C4-2B (cell line): Measurements from ENCODE around the gene TPCN2.
"Not testable (repeated sequence)": the region's sequence is repeated elsewhere in the genome, so short reads cannot be mapped to it uniquely, and the experiment has no call there.

Experiments
- H3K27ac ChIP-seq: fragments of 450-650 bp; 2 replicates; pipeline ENCODE4 v1.5.1; 2017
- ZFX ChIP-seq: fragments of 450-650 bp; IDR thresholded peaks from 2 replicates; pipeline ENCODE4 v1.6.1; 2017
- TF ChIP-seq, protein P1 (sequence below): fragments of 450-650 bp; conservative IDR thresholded peaks from 2 replicates; pipeline ENCODE4 v1.5.1; 2017; ENCODE audit warnings: mild to moderate bottlenecking

Gene TPCN2

DNA sequence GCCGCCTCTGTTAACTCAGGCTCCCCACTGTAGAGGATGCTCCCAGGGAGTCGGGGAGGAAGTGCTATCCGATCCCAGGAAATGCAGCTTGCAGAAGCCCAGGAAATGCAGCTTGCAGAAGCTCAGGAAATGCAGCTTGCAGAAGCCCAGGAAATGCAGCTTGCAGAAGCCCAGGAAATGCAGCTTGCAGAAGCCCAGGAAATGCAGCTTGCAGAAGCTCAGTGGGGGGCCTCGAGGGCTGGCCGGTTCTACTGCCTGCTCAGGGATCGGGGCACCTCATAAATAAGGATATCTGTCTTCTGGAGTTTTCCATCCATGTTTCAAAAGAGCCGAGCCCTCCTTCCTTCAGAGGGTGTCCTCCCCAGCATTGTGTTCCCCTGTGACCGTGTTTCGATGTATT lies 81.9 kb downstream of the TPCN2 start:
- TF ChIP-seq ZFX, result no peak
- TF ChIP-seq, protein P1, sequence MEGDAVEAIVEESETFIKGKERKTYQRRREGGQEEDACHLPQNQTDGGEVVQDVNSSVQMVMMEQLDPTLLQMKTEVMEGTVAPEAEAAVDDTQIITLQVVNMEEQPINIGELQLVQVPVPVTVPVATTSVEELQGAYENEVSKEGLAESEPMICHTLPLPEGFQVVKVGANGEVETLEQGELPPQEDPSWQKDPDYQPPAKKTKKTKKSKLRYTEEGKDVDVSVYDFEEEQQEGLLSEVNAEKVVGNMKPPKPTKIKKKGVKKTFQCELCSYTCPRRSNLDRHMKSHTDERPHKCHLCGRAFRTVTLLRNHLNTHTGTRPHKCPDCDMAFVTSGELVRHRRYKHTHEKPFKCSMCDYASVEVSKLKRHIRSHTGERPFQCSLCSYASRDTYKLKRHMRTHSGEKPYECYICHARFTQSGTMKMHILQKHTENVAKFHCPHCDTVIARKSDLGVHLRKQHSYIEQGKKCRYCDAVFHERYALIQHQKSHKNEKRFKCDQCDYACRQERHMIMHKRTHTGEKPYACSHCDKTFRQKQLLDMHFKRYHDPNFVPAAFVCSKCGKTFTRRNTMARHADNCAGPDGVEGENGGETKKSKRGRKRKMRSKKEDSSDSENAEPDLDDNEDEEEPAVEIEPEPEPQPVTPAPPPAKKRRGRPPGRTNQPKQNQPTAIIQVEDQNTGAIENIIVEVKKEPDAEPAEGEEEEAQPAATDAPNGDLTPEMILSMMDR, result no peak
- H3K27ac ChIP-seq, result no peak overlapping the region

DNA sequence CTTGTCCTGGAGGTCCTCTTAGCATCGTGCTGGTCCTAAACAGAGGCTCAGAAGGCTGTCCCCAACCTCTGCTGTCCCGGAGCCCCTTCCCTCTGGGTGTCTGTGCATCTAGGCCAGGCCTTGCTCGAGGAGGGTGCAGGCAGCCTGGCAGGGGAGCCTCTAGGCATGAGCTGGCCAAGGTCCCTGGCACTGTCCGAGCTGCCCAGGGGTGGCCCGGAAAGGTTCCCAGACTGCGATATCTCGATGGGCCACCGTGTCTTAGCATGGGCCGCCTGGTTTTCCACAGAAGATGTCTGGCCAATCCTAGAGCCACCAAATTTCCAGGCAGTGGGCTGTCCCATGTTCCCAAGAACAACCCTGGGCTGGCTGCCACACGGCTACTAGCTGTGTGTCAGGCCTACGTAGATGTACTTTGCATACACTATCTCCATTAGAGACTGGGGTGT lies 82.4 kb downstream of the TPCN2 start:
- TF ChIP-seq ZFX, result no peak
- TF ChIP-seq, protein P1, result no peak
- H3K27ac ChIP-seq, result no peak overlapping the region

DNA sequence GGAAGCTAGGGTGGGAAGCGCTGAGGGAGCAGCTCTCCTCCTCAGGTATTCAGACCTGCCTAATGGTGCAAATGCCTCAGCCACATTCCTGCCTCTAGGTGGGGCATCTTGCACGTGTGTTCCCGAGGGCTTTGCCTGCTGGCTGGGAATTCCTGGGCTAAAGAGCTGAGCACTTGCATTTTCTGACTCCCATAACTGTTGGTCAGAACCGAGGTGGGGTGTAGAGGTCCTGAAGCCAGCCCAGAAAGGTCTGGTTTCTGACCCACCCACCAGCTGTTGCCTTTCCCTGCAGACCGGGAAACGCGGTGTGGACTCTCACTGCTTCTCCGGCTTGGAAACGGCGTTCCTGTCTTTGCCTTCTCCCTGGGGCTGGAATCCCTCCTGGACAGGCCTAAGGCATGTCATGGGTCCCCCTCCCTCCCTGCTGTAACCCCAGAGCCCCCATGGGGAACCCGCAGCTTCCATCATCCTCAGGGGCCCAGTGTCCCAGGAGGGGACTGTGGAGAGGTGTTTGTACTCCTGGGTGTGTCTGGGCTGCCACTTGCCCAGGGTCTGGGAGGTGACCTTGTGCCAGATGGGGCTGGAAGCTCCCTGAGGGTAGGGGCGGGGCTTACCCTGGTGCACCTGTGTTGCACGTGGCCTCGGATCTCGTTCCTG lies 83.0 kb downstream of the TPCN2 start:
- TF ChIP-seq, protein P1, result peak; percentile 89
- no peak for TF ChIP-seq ZFX

DNA sequence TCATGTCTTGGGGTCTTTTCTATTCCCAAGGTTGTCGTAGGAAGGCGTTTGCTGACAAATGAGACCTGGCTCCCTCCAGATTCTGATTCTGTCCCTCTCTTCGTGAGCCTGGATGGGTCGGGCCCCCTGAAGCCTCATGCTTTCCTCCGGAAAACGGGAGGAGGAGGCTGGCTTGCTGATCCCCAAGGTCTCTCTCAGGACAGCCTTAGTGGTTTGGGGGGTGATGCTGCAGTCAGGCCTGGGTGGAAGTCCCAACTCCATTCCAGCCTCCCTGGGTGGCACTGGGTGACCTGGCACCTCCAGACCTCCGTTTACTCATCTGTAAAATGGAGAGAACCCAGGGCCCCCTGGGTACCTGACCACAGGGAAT lies 83.6 kb downstream of the TPCN2 start:
- H3K27ac ChIP-seq, result no peak overlapping the region
- TF ChIP-seq, protein P1, result no peak
- TF ChIP-seq ZFX, result no peak

More for the DNA sequence above, 83.0 kb downstream of the TPCN2 start:
- H3K27ac ChIP-seq, result no peak overlapping the region

DNA sequence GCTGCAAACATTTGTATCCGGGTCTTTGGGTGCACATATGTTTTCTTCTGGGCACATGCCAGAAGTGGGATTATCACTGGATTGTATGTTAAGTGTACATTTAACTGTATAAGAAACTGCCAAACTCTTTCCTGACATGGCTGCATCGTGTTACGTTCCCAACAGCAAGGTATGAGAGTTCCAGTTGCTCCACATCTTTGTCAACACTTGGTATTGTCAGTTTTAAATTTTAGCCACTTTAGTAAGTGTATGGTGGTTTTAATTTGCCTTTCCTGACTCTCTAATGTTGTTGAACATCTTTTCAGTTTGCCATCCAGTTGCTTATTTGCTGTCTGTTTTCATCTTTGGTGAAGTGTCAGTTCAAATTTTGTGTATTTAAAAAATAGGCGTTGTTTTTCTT lies 84.5 kb downstream of the TPCN2 start:
- TF ChIP-seq, protein P1, result no peak
- no peak for TF ChIP-seq ZFX
- no peak overlapping the region for H3K27ac ChIP-seq

GRCh38 chr11:69134182-69134581 lies 85.5 kb downstream of the TPCN2 start:
- H3K27ac ChIP-seq, result not testable (repeated sequence)

GRCh38 chr11:69134957-69135356 lies 86.2 kb downstream of the TPCN2 start:
- TF ChIP-seq ZFX, result no peak
- TF ChIP-seq, protein P1, result no peak
- no peak overlapping the region for H3K27ac ChIP-seq
